ENCODE results near the gene LGR6.

Gene LGR6

GRCh38 chr1:202220733-202221132, 27.1 kb downstream of the LGR6 start:
- DNase-seq (ENCODE audit: low spot score): no peak

- no peak for DNase-seq (ENCODE audit: low spot score)
Measured at GRCh38 chr1:202221911-202222909, 28.6 kb downstream of the LGR6 start.

- DNase-seq (ENCODE audit: low spot score): no peak
Measured at GRCh38 chr1:202223121-202223860, 29.7 kb downstream of the LGR6 start.

- DNase-seq (ENCODE audit: low spot score): no peak
Measured at GRCh38 chr1:202224453-202224852, 30.9 kb downstream of the LGR6 start.

GRCh38 chr1:202225131-202225530, 31.5 kb downstream of the LGR6 start:
- no peak for DNase-seq (ENCODE audit: low spot score)

- DNase-seq (ENCODE audit: low spot score): no peak
Measured at GRCh38 chr1:202227053-202227672, 33.6 kb downstream of the LGR6 start.

- no peak for DNase-seq (ENCODE audit: low spot score)
Measured at GRCh38 chr1:202227997-202228401, 34.4 kb downstream of the LGR6 start.

GRCh38 chr1:202228484-202229122, 35.0 kb downstream of the LGR6 start:
- DNase-seq (ENCODE audit: low spot score): no peak

GRCh38 chr1:202229376-202229775, 35.8 kb downstream of the LGR6 start:
- no peak for DNase-seq (ENCODE audit: low spot score)

- DNase-seq (ENCODE audit: low spot score): no peak
Measured at GRCh38 chr1:202230061-202230938, 36.7 kb downstream of the LGR6 start.

GRCh38 chr1:202230939-202231645, 37.5 kb downstream of the LGR6 start:
- DNase-seq (ENCODE audit: low spot score): no peak

- no peak for DNase-seq (ENCODE audit: low spot score)
Measured at GRCh38 chr1:202233171-202233570, 39.6 kb downstream of the LGR6 start.

GRCh38 chr1:202233804-202234203, 40.2 kb downstream of the LGR6 start:
- no peak for DNase-seq (ENCODE audit: low spot score)

- DNase-seq (ENCODE audit: low spot score): no peak
Measured at GRCh38 chr1:202234331-202235002, 40.9 kb downstream of the LGR6 start.

GRCh38 chr1:202235003-202235660, 41.5 kb downstream of the LGR6 start:
- no peak for DNase-seq (ENCODE audit: low spot score)

GRCh38 chr1:202235856-202236837, 42.5 kb downstream of the LGR6 start:
- DNase-seq (ENCODE audit: low spot score): peak; percentile 53

GRCh38 chr1:202237052-202237451, 43.5 kb downstream of the LGR6 start:
- DNase-seq (ENCODE audit: low spot score): no peak

GRCh38 chr1:202238914-202239313, 45.3 kb downstream of the LGR6 start:
- DNase-seq (ENCODE audit: low spot score): no peak

Measured in hematopoietic multipotent progenitor cell treated with erythropoietin and hydrocortisone succinate and interleukin-3 and kit ligand, for 17 days (in vitro differentiated cells).